Myocyte (in vitro differentiated cells): Measurements from ENCODE around the gene TMEM120B. TPM values are rescaled to one million over a fixed set of nuclear protein-coding genes. Genes with fewer than 3 reads are reported as not detected.
"Not testable (repeated sequence)": the region's sequence is repeated elsewhere in the genome, so short reads cannot be mapped to it uniquely, and the experiment has no call there.

ENCODE experiments used
- DNase-seq: peaks from one replicate; pipeline ENCODE4 v3.0.0-alpha.2; 2012; ENCODE audit warnings: low read depth
- polyA plus RNA-seq: library from polyadenylated mRNA; unstranded; fragments of >200 nt; gene quantifications from one replicate; pipeline ENCODE4 v1.2.1, GENCODE V29; 2012; ENCODE audit warnings: missing spikeins
- total RNA-seq: library from RNA; depleted of rRNA; stranded (reverse); fragments of >200 nt; gene quantifications from 2 replicates; pipeline ENCODE4 v1.2.3, GENCODE V29; 2014

TMEM120B gene
- 25.2 and 25.3 TPM in 2 replicates for total RNA-seq
- 18.6 TPM for polyA plus RNA-seq

DNA sequence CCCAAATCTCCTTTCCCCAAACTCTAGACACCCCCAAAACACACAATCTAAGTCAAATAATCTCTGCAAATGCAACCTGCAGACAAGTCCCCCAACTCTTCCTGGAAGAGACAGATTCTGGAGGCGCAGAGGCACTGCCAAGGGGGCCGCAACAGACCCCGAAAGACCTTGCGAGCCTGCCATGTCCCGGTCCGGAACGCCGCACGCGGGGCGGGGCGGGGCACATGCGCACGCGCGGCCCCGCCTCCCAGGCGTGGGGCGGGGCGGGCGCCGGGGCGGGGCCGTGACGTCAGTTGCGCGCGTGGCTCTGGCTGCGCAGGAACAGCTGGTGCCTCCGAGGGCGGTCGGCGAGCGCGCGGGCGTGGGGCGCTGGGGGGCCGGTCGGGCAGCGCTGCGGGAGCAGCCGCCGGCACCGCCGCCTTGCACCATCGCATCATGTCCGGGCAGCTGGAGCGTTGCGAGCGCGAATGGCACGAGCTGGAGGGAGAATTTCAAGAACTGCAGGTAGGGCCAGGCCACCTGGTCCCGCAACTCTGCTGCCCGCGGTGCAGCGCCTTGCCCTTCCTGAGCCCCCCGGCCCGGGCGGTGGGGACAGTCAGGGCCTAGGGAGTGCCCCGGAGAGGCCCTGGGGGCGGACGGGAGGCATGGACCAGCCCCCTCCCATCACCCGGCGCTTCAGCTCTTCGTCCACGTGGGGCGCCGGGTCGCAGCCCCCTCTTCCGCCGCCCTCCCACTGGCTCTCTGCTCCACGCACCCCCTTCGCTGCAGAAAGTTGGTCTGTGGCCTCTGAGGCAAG lies at the start of gene TMEM120B:
Gene TMEM120B (plus strand): TSS at position 292 of the 796 bp plus-strand sequence. CDS start 144 bp downstream, at position 436.
- DNase-seq: peak; percentile 84

DNA sequence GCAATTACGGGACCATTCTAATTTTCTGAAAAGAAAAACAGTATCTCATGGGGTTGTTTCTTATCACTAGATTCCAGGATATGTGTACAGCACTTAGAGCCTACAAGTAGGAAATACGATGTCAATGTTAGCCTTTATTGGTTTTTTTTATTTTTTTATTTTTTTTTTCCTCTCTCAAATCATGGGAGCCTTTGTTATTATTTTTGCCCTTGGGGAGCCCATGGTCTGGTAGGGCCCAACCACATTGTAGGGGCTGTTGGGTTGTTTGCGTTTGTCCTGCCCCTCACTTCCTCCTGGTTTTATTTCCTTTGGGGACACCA lies 49.0 kb upstream of the TMEM120B start:
- DNase-seq: no peak

DNA sequence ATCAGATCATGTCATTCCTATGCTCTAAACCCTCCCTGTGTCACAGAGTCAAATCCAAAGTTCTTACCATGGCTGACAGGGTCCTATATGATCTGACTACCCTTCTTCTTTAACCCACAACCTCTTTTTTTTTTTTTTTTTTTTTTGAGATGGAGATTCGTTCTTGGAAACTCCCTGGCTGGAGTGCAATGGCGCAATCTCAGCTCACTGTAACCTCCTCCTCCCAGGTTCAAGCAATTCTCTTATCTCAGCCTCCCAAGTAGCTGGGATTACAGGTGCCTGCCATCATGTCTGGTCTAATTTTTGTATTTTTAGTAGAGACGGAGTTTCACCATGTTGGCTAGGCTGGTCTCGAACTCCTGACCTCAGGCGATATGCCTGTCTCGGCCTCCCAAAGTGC lies 45.7 kb upstream of the TMEM120B start:
- DNase-seq: not testable (repeated sequence)

DNA sequence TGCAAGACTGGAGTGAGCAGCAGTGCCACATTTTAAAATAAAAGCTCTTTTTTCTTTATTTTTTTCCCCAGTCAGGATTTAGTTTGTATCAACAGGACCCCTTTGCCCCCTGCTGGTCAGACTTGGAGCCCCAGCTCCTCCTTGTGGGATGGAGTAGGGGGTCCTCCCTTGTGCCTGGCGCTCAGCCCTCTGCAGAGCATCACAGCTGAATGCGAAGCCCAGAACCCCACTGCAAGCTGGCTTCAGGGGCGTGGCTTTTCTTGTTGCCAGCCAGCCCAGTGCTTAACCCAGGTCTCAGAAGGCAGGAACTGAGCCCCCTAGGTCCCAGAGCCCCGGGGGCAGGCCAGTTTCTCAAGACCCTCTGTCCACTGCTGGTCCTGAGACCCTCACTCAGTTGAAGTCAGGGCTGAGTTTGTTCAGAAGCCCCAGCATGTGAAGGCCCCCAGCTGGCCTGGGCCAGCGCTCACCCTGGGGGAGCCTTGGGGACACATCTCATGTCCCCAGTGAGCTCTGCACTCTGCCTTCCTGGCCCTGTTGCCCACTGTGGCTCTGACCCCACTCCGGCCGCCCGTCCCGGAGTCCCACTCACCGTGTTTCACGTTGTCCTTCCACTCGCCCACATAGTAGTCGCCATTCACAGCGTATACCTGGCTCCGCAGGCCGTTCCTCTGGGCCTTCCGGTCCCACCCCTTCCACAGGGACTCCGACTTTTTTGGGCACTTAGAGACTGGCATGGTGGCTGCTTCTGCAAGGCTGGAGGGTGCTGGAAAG lies 43.6 kb upstream of the TMEM120B start:
- peak; percentile 40 for DNase-seq

DNA sequence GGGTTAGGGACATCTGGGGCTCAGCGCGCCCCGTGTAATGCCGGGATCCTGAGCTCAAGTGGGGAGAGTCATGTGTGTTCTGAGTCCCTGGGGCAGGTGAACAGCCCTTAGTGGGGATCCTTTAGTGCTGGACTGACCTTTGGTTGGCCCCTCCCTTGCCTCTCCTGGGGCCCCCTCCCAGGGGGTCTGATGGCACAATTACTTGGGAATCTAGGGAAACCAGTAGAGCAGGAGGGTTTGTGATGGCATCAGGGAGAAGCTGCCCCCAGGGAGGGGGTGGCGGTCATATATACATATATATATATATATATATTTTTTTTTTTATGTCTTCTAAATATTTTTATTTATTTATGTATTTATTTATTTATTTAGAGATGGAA lies 43.0 kb upstream of the TMEM120B start, which contains the start of gene MORN3:
Gene MORN3 (minus strand): TSS at position 134 of the 380 bp plus-strand sequence. CDS start 171 bp downstream, outside the sequence.
- no peak for DNase-seq

DNA sequence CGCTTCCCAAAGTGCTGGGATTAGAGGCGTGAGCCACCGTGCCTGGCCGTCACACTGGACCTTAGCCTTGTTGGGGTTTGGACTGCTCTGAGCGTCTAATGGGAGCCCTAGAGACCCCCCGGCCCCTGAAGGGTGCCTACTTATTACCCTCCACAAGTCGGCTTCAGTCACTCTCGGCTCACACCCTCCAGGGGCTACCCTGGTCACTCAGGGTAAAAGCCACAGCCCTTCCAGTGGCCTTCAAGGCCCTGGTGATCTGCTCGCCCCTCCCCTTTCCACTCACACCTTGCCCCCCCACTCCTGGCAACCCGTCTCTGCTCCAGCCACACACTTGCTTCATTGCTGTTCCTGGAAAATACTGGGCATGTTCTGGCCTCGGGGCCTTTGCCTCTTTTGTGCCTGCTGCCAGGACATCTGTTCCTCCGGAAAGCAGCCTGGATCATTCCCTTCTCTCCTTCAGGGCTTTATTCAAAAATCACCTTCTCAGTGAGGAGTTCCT lies 39.5 kb upstream of the TMEM120B start:
- no peak for DNase-seq

DNA sequence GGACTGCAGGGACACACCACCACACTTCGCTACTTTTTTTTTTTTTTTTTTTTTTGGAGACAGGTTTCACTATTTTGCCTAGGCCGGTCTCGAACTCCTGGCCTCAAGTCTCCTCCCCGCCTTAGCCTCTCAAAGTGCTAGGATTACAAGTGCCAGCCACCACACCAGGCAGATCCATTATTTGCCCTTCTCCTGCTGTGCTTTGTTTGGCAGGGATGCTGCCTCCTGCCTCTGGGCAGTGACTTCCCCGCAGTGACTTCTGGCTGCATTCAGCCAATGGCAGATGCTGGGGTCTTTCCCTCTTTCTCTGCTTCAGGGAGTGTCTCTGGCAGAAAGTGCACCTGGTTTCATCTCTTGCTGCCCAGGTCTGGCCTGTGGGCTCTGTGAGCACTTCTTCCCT lies 36.4 kb upstream of the TMEM120B start:
- no peak for DNase-seq

DNA sequence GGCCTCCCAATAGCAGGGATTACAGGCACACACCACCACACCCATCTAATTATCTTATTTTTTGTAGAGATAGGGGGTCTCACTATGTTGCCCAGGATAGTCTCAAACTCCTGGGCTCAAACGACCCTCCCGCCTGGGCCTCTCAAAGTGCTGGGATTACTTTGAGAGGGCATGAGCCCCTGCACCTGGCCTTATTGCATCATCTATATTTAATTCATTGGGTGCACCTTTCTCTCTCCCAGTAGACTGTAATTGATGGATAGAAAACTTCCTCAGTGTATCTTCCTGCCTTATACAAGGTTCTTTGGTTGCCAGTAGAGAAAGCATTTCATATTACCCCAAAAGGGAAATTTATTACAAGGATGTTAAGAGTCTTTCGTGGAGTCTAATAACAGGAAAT lies 34.2 kb upstream of the TMEM120B start:
- no peak for DNase-seq

DNA sequence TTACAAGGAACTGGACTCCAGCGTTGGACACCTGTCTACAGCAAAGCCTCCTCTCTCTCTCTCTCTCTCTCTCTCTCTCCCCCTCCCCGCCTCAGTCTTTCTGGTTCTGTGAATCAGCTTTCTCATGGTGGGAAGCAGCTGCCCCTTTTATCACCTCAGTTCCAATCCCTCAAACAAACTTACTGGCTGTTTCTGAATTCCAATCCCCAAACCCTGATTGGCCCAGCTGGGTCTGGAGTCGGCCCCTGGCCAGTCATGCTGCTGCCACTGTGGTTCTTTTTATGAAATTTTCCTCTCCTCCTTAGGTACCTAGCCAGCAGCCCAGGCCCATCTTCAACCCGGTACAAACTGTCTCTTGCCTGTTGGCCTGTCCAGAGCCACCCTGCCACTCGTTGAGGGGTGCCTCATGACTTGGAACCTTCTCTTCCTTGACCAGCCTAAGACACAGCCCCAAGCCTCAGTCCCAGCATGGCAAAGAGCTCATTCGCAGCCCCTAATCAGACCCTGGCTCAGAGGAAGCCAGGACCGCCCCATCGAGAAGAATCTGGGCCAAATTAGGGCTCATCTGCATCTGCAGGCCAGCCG lies 33.7 kb upstream of the TMEM120B start:
- DNase-seq: peak; percentile 53

DNA sequence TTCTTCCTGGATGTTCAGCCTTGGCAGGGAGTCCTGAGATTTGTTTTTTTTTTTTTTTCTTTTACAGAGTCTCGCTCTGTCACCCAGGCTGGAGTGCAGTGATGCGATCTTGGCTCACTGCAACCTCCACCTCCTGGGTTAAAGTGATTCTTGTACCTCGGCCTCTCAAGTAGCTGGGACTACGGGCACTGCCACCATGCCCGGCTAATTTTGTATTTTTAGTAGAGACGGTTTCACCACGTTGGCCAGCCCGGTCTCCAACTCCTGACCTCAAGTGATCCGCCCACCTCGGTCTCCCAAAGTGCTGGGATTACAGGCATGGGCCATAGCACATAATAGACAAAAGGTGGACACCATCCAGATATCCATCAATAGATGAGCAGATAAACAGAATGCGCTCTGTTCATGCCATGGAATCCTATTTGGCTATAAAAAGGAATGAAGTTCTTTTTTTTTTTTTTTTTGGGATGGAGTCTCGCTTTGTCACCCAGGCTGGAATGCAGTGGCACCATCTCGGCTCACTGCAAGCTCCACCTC lies 32.8 kb upstream of the TMEM120B start:
- not testable (repeated sequence) for DNase-seq

DNA sequence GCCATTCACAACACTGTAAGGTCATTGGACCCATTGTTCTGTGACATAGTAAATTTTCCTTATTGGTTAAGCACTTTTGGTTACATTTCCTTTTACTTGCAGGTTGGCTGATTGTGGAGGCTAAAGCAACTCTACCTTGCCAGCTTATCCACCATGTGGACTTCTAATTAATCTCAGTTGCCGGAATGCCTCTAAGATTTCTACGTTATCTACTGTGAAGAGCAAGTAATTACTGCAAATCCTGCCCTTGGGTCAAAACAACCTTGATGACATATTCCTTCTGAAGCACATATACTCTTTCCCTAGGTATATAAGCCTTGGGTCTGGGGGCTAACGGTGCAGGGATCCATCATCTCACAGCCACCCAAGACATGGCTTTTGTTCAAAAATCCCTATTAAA lies 23.6 kb upstream of the TMEM120B start:
- no peak for DNase-seq

DNA sequence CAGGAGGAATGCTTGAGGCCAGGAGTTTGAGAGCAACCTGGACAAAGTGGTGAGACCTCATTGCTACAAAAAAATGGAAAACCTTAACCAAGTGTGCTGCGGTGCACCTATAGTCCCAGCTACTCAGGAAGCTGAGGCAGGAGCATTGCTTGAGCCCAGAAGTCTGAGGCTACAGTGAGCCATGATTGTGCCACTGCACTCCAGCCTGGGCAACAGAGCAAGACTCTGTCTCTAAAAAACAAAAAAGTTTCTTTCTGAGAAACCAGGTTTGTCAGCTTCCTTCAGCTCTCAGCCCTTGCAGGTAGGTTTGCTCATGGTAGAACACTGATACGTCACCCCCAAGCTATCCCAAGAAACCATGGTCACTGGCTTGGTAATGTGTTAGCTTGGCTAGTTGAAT lies 23.1 kb upstream of the TMEM120B start:
- no peak for DNase-seq

DNA sequence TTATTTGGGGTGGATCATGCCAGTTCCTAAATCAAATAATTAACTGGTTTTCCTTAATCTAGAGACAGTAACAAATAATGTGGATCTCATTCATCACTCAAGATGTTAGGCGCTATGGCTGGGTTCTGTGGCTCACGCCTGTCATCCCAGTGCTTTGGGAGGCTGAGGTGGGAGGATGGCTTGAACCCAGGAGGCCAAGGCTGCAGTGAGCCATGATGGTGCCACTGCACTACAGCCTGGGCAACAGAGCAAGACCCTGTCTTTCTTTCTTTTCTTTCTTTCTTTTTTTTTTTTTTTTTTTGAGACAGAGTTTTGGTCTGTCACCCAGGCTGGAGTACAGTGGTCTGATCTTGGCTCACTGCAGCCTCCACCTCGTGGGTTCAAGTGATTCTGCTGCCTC lies 19.8 kb upstream of the TMEM120B start:
- not testable (repeated sequence) for DNase-seq

DNA sequence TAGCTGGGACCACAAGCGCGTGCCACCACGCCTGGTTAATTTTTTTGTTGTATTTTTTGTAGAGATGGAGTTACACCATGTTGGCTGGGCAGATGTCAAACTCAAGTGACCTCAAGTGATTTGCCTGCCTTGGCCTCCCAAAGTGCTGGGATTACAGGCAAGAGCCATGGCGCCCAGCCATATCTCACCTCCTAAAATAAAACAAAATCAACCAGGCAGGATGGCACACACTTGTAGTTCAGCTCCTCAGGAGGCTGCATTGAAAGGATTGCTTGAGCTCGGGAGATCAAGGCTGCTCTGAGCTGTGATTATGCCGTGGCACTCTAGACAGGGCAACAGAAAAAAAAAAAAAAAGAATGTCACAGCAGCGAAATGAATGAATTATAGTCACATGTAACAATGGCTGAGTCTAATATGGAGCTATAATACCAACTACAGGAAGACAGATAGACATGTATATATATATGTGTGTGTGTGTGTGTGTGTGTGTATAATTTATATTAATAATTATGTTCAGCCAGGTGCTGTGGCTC lies 19.3 kb upstream of the TMEM120B start:
- DNase-seq: no peak

DNA sequence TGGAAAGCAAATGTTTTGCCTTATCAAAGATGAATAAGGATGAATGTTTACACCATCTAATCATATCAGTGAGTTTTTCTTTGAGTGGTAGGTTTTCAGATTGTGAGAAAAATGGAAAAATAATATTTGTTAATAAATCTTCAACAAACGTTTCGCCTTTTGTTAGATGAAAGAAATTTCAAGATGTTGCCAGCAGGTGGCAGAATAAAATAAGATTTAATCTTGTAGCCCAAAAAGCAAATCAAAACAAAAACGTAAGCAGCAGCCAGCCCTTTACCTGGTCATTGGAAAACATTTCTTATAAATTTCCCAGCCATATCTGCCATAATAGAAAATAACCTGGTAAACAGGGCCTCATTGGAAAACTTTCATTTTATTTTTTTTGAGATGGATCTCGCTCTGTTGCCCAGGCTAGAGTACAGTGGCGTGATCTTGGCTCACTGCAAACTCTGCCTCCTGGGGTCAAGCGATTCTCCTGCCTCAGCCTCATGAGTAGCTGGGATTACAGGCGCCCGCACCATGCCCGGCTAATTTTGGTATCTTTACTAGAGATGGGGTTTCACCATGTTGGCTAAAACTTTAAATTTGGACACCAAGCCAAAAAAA lies 15.4 kb upstream of the TMEM120B start:
- DNase-seq: peak; percentile 65

DNA sequence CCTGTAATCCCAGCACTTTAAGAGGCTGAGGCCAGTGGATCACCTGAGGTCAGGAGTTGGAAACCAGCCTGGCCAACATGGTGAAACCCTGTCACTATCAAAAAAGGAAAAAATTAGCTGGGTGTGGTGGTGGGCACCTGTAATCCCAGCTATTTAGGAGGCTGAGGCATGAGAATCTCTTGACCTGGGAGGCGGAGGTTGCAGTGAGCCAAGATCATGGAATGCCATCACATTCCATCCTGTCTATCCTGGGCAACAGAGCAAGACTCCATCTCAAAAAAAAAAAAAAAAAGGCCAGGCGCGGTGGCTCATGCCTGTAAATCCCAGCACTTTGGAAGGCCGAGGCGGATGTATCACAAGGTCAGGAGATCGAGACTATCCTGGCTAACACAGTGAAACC lies 14.7 kb upstream of the TMEM120B start:
- DNase-seq: not testable (repeated sequence)

DNA sequence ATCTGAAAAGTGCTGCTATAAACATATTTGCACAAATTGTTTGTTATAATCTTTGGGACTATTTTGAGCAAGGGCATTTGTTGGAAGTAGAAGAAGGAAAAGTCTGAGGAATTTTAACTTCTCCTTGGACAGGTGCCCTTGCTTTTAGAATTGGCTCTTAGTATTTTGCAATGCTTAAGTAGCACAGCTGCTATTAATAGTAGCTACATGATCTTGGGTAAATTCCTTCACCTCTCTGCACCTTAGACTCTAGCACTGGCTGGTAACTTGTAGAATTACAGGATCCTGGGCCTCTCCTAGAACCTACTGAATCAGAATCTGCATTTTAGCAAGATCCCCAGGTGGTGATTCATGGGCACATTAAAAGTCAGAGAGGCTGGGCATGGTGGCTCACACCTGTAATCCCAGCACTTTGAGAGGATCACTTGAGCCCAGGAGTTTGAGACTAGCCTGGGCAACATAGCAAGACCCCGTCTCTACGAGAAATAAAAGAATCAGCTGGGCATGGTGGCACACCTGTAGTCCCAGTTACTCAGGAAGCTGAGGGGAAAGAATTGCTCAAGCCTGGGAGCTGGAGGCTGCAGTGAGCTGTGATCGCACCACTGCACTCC lies 10.8 kb upstream of the TMEM120B start:
- no peak for DNase-seq

DNA sequence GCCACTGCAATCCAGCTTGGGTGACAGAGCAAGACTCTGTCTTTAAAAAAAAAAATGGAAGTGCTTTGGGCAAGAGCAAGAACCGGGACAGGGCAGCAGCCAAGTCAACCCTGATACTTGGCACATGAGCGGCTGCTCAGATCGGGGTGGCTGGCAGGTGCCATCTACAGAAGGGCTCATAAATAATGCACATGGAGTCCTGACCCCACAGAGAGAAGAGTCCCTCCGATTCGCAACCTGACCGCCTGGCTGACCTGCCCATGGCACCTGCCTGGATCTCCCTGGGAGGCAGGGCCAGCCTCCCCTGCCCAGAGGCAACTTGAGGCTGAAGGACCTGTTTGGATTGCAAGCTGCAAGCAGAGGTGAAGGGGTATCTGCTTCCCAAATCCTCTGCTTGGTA lies 9.6 kb upstream of the TMEM120B start:
- DNase-seq: no peak

DNA sequence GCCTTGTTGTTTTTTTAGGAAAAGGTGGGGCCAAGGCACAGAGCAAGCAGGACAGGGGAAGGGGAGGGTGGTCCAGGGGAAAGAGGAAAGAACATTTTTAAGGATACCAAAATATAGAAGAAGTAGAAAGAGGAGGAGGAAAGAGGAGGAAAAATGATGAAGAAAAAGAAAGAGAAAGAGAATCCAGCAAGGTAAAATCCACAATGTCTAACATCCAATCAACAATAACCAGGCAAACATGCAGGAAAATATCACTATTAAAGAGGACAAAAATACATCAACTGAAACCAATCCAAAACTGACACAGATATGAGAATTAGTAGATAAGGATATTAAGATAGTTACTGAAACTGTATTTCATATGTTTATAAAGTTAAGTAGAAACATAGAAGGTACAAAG lies 7.0 kb upstream of the TMEM120B start:
- no peak for DNase-seq

DNA sequence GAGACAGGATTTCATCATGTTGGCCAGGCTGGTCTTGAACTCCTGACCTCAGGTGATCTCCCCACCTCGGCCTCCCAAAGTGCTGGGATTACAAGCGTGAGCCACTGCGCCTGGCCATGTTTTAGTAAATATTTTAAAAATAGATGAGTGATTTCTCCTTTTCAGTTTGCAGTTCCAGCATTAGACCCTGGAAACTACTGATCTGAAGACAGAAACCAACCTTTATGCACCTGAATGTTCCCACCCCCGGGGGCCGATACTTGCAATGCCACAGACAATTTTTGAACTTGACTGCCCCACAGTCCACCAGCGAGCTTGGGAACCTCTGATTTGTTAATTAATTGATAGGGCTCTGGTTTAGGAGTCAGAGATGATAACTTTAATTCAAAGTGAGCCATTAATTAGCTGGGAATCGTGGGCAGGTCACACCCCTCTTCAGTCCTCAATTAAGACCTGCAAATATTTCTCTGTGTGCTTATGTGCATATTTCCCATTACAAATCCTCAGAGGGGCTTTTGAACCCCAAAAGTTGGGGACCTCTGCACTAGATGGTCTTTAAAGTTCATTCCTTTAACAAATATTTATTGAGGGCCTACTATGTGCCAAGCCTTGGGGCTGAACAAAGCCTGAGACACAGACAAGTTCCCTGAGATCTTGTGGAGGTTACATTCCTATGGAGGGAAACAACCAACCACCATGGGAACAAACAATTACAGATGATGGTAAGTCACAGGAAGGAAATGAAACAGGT lies 4.1 kb upstream of the TMEM120B start:
- no peak for DNase-seq
